NCI-H146 treated with DMSO at 0.1 percent for 48 hours (cell line): ENCODE data around the gene TMEM183A.

Source experiments
- DNase-seq: peaks from one replicate; lab custom pipeline; 2025; ENCODE audit not compliant: unreplicated experiment; lab: John Stamatoyannopoulos, UW

The TMEM183A gene

DNA sequence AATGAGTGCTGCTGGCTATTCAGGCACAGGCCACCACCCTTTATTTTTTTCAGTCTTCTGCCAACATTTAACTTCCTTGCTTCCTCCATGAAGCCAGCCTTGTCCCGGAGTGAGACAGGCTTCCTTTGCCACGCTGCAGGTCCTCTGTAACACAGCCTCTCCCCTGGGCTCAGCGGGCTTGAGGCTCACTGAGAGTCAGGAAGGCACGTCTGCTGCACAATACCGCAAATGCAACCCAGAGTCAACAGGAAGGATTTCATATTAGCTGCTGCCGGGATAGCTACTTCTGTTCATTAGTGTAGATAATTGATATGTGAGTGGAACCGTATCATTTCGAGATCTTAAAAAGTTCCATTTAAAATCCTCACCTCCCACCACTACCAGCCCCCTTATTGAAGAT lies 56.1 kb downstream of the TMEM183A start:
- no peak for DNase-seq

DNA sequence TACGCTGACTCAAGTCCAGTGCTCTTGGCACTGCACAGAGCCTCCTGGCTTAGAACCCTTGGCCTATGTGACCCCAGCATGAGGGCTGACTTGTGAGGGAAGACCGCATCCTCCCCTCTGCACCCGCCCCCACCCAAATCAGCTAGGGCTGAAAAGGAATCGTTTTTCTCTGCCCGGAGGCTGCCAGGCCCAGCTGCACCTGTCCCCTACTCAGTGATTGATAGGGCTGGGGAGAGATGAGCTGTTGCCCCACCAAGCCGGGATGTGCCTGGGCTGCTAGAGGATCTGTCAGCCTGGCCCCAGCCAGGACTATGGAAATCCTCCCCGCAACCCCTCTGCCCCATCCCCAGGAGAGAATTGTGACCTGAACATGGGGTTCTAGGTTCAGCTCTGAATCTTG lies 58.0 kb downstream of the TMEM183A start:
- no peak for DNase-seq

DNA sequence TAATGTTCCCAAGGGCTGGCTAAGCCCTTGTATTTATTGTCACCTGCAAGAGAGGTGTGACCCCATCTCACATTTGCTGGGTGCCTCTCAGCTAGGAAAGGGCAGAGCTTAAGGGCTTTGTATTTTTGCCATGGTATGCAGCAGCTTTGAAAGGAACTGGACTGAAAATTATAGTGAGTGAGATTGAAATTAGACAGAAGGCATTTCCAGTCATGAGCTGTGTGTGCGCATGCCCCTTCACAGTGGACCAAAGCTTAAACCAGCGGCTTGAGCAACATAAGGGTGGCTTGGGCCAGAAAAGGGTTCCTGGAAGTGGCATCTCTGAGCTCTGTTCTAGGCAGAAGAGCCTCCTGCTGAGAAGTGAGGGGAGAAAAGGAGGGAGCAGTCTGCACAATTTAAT lies 58.8 kb downstream of the TMEM183A start:
- no peak for DNase-seq

DNA sequence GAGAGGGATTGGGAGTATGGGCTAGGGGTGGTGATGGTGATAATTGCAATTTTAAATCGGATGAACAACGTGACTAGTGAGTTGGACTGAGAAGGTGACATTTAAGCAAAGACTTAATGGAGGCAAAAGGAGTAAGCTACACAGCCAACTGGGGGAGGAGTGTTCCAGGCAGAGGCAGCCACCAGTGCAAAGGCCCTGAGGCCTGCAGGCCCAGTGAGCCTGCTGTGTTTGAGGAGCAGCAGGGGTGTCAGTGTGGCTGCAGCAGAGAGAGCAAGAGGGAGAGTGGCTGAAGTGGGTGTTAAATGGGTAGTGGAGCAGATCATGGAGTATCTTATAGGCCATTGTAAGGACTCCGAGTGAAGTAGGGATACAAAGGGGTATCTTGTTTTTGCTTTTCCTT lies 59.8 kb downstream of the TMEM183A start:
- no peak for DNase-seq

DNA sequence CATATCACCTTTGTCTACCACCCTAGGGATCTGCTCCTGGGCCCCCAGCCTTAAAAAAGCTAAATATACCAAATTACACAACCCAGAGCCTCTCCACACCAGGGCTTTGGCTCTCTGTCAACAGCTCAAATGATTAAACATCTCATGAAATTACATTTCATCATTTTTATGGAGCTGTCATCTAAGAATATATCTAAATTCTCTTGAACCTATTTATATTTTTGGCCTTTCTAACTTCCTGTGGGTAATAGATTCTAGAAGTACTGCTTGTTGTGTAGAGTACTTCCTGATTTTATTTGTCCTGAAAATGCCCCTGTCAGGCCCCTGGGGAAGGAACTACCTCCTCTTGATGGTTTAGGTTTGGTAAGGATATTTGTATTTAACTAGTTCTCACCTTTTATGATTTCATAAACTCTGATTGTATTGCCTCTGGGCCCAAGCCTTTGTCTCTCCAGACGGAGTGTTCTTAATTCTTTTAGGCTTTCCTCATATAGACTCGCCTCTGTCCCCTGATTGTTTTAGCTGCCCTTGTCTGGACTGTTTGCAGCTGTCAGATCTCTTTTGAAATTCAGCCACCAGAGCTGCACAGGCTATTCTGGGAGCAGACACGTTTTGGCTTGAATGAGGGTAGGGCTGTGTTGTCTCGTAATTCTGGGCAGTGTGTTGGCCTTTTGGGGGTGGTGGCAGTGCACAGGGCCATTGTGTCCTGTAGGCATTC lies 62.0 kb downstream of the TMEM183A start:
- DNase-seq: no peak

DNA sequence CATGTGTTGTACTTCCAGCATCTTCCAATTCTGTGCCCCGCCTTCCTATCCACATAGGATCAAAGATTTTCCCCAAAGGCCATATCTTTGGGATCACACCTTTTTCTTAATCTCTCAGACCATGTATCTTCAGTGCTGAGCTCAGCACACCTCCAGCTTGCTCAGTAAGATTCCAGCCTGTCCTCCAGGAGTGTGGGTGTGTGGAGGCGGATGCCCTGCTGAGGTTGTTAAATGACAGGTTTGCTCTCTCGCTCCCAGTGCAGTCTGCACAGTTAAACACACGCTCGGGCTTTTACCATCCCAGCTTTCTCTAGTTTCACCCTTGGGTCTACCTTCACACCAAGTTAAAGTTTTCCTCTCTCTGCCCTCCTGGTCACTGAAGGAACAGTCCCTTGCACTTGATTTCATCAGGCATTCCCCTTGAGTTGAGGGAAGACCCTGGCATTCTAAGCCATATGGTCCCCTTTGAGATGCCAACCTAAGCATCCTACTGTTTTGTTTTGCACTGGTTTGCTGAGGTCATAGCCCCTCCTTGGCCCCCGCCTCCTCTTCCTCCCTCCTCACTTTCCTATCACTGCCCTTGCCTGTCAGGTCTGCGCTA lies 64.9 kb downstream of the TMEM183A start:
- DNase-seq: no peak

DNA sequence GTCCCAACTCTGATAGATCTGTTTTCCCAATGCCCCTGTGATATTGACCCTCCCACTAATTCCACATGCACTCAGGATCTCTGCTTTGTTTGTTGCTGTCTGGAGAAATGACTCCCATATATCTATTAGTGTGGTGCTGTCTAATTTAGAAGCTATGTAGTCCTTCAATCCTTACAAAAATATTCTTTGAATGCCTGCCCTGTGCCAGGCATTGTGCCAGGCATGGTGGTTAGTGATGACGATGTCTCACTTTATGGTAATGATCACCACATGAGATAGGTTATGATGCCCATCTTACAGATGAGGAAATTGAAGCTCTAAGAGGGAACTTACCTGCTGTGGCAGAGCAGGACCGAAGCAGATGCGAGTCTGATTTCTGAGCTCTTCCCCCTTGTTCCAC lies 65.7 kb downstream of the TMEM183A start:
- no peak for DNase-seq

DNA sequence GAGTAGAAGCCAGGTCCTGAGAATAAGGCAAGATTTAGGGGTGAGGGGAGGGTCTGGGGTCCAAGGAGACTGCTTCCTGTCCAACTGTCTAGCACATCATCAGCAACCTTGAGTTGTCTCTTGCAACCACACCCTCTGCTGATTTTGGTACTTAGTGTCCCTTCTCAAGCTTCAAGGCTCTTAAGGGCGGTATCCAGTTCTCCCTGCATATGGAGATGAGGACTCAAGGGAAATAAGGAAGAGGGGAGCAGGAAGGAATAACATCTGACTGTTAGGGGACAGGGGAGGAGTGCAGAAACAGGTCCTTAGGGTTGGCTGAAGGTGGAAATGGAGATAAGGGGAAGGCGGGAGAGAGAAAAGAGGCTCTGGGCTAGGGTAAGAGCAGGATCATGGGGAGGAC lies 66.3 kb downstream of the TMEM183A start:
- DNase-seq: no peak
